AG04449 (cell line): Measurements from ENCODE around the gene ITM2B.

ENCODE experiments used
- CTCF ChIA-PET: fragments of 350-600 bp; formaldehyde crosslinking; extraction: SDS; loops from one replicate; lab custom pipeline; 2021; ENCODE audit warnings: antibody characterized with exemption; lab: Yijun Ruan, JAX
- POLR2A ChIA-PET: fragments of 400-600, 350-600 bp; formaldehyde crosslinking; extraction: SDS; loops from one replicate; lab custom pipeline; 2020; ENCODE audit warnings: antibody characterized with exemption, inconsistent platforms; lab: Yijun Ruan, JAX
- DNase-seq: peaks from one replicate; pipeline ENCODE4 v3.0.0-alpha.2; 2010; ENCODE audit warnings: low read depth, low spot score
- H3K4me3 ChIP-seq: 2 replicates; pipeline ENCODE4 v1.5.1; 2011; ENCODE audit warnings: low read depth, mild to moderate bottlenecking, control low read depth, low read length
- TF ChIP-seq, protein P1 (sequence below): IDR thresholded peaks from one replicate; pipeline ENCODE4 v1.5.1; 2011; ENCODE audit warnings: mild to moderate bottlenecking, moderate library complexity, low read length, control low read depth, inconsistent platforms; ENCODE audit not compliant: insufficient read depth; ENCODE audit errors: missing control alignments

Gene ITM2B

DNA sequence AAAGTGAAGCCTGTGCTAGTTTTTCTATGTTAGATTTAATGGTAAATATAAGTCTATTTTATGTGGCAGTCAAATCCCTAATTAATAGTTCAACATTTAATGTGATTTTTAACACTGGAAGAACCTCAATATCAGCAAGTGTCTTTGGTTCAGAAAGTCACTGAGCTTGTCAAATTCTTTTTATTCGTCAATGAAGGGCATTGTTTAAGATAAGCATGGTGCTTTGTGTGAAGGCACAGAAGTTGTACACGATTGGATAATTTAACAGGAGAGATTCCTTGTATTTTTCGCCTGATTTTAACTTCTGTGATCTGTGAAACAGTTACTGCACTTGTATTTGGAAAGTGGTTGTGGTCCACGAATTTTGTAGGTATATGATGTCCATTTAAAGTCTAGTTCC, 40.3 kb downstream of the ITM2B start:
- no peak overlapping the region for H3K4me3 ChIP-seq
- TF ChIP-seq, protein P1, sequence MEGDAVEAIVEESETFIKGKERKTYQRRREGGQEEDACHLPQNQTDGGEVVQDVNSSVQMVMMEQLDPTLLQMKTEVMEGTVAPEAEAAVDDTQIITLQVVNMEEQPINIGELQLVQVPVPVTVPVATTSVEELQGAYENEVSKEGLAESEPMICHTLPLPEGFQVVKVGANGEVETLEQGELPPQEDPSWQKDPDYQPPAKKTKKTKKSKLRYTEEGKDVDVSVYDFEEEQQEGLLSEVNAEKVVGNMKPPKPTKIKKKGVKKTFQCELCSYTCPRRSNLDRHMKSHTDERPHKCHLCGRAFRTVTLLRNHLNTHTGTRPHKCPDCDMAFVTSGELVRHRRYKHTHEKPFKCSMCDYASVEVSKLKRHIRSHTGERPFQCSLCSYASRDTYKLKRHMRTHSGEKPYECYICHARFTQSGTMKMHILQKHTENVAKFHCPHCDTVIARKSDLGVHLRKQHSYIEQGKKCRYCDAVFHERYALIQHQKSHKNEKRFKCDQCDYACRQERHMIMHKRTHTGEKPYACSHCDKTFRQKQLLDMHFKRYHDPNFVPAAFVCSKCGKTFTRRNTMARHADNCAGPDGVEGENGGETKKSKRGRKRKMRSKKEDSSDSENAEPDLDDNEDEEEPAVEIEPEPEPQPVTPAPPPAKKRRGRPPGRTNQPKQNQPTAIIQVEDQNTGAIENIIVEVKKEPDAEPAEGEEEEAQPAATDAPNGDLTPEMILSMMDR = no peak
- ChIA-PET CTCF (no interaction called here), POLR2A (no interaction called here)
- no peak for DNase-seq

DNA sequence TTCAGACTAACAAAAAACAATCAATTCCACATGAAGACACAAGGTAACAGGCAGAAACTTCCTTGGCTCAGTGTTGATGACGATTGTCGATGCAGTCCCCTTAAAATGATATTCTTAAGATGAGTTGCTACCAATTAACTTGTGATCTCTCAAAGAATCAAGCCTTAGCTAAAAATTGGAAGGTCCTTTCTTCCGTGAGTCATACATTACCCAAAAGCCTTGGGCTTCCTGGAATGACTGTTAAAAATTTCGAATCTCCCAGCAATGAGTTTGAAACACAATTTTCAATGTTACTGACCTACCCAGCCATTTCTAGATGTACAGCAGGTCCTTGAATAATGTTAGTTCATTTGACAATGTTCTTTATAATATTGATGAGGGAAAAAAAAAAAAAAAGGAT, 42.5 kb downstream of the ITM2B start:
- no peak overlapping the region for H3K4me3 ChIP-seq
- TF ChIP-seq, protein P1 = no peak
- ChIA-PET CTCF (no interaction called here), POLR2A (no interaction called here)
- DNase-seq = no peak

DNA sequence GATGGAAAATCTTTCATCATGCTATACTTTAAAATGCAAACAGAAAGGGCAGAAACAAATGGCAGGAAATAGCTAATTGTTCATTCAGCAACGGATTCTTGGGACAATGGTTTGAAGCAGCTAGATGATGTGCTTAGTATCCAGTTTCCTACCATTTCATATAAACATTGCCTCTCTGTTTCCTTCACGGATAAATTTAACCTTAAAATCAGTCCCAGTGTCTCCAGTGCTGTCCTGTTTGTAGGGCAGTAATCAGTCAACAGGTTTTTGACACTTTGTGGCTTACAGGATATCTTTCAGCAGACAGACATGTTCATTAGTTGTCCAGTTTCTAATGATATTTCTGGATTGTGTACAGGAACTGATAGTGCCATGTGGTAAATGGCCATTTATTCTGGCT, 45.8 kb downstream of the ITM2B start:
- no peak for DNase-seq
- no peak overlapping the region for H3K4me3 ChIP-seq
- ChIA-PET POLR2A (no interaction called here), CTCF (interaction anchor here (1.0 kb wide), 1 partner anchor 11 kb away, joined by 3 read pairs; no protein-coding TSS in a partner anchor)
- TF ChIP-seq, protein P1 = no peak

DNA sequence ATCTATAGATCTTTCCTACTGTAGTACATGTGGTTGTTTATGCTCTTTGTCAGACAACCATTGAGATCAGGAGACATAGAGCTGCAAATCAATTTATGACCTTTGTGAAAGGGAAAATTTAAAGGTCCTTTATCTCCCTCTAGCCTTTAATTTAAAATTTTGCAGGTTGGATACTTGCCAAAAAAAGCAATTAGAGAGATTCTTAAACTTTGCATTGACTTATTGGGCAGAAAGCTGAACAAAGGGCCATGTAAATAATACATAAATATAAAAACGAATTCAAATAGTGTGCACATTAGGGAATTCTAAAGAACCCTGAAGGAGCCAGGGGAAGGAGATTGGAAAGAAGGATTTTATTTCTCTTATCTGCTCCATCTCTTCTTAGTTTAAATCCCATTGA, 48.5 kb downstream of the ITM2B start:
- H3K4me3 ChIP-seq = no peak overlapping the region
- POLR2A ChIA-PET = no interaction called here
- TF ChIP-seq, protein P1 = no peak
- CTCF ChIA-PET = no interaction called here
- no peak for DNase-seq

DNA sequence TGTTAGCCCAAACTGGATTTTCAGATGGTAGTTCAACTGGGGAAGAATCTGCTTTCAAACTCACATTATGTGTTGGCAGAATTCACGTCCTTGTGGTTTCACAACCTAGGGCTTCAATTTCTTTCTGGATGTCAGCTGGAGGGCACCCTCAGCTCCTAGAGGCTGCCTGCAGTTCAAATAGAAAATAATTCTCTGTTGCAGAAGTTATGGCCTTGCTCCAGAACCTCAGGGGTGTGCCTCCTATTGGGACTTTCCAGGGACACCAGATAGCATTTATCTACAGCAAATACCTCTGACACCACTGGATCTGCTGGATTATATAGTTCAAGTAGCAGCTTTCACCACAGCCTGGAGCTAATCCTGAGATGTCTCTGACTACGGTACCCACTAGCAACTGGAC, 58.7 kb downstream of the ITM2B start:
- no peak overlapping the region for H3K4me3 ChIP-seq
- TF ChIP-seq, protein P1 = no peak
- no peak for DNase-seq
- CTCF ChIA-PET = no interaction called here
- POLR2A ChIA-PET = no interaction called here

DNA sequence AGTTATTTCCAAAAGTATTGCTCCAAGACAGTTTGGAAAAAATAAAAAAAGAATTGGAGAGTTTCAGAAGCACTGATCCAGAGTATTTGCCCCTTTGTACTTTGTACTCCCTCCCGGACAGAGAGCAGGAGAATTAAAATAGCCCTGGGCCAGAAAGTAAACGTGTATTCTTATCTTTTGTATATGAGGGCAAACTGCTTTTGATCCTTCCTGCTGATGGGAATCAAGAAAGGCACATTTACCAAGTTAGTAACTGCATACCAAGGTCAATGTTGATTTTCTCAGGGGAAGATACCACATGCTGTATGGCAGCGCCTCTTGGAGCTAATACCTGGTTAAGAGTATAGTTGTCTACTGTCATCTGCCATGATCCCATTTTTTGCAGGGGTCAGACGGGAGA, 59.6 kb downstream of the ITM2B start:
- POLR2A ChIA-PET = no interaction called here
- CTCF ChIA-PET = no interaction called here
- no peak for DNase-seq
- no peak overlapping the region for H3K4me3 ChIP-seq
- TF ChIP-seq, protein P1 = no peak
